HG02763 (cell line): ENCODE measurements around the gene ANKRD60.

Experiments used
- ATAC-seq: cut with Tn5 transposase; IDR thresholded peaks from one replicate; pipeline ENCODE4 v1.9.1; 2021; ENCODE audit warnings: mild to moderate bottlenecking, moderate library complexity; ENCODE audit not compliant: unreplicated experiment

The ANKRD60 gene

GRCh38 chr20:58167759-58168158 is 60.7 kb downstream of the ANKRD60 start:
- ATAC-seq: no peak
